ENCODE measurements around the gene OR52K2. TPM values are rescaled to one million over a fixed set of nuclear protein-coding genes. Genes with fewer than 3 reads are reported as not detected.

Gene OR52K2
- polyA plus RNA-seq, 2 of the 4 experiments (the other 2 are of a cell fraction) = not detected

DNA sequence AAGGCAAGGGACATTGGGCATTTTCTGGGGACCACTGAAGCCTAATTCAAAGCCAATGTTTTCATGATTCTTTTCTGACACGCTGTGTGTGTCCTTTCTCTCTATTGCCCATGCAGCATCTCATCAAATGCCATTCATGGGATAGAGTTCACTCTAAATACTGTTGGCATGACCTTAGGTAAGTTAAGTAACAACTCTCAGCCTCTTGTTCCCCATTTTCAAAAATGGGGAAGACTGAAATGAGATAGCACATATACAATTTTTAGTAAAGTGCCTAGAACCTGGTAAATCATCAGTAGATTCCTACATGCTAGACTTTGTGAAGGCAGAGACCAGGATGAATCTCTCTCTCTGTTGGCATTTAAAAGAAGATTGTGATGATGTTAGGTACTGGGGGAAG is 12.7 kb upstream of the OR52K2 start:
- no peak overlapping the region for H3K27ac ChIP-seq
- ATAC-seq (no peak), DNase-seq (ENCODE audit: low read depth in 1 of 2, low spot score in 1 of 2) (no peak), FAIRE-seq (no peak)
- WGBS (ENCODE audit: missing lambda C conversion rate) = 5% methylated on average over 1 of the region's 1 CpG
- no peaks in the 10 kb centered on the region for H3K4me1 ChIP-seq
- TF ChIP-seq RAD21 (conservative IDR thresholded peaks at IDR 0.05 in 1 of 2, IDR thresholded peaks at IDR 0.05 in 1 of 2) = no peak
- no peak for TF ChIP-seq FOSL2 (IDR thresholded peaks at IDR 0.05)
- no peak for TF ChIP-seq FOSL2 (CRISPR knock-in tag; IDR thresholded peaks at IDR 0.05)
- TF ChIP-seq CHD2 (IDR thresholded peaks at IDR 0.05; ENCODE audit: low read length, partially characterized antibody) = no peak
- no peak for TF ChIP-seq MAFK (IDR thresholded peaks at IDR 0.05; ENCODE audit: partially characterized antibody)
- TF ChIP-seq TFCP2L1 (CRISPR knock-in tag; IDR thresholded peaks at IDR 0.05) = no peak
- no peak for TF ChIP-seq ESRRA (IDR thresholded peaks at IDR 0.05; ENCODE audit: borderline replicate concordance, low read length)
- no peak for TF ChIP-seq JUN (IDR thresholded peaks at IDR 0.05)
- TF ChIP-seq BCL3 (IDR thresholded peaks at IDR 0.05) = no peak
- no peak for TF ChIP-seq CBX2 (IDR thresholded peaks at IDR 0.05; ENCODE audit: borderline replicate concordance, low read depth)
- TF ChIP-seq, protein P1, sequence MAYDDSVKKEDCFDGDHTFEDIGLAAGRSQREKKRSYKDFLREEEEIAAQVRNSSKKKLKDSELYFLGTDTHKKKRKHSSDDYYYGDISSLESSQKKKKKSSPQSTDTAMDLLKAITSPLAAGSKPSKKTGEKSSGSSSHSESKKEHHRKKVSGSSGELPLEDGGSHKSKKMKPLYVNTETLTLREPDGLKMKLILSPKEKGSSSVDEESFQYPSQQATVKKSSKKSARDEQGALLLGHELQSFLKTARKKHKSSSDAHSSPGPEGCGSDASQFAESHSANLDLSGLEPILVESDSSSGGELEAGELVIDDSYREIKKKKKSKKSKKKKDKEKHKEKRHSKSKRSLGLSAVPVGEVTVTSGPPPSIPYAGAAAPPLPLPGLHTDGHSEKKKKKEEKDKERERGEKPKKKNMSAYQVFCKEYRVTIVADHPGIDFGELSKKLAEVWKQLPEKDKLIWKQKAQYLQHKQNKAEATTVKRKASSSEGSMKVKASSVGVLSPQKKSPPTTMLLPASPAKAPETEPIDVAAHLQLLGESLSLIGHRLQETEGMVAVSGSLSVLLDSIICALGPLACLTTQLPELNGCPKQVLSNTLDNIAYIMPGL (CRISPR knock-in tag; IDR thresholded peaks at IDR 0.05; ENCODE audit: borderline replicate concordance) = no peak
- no peak for TF ChIP-seq RARB (CRISPR knock-in tag; IDR thresholded peaks at IDR 0.05)
- no peak for TF ChIP-seq FOSB (CRISPR knock-in tag; IDR thresholded peaks at IDR 0.05)
- TF ChIP-seq KDM5A (IDR thresholded peaks at IDR 0.05) = no peak
- no peak overlapping the region for H3K4me2 ChIP-seq
- CTCF ChIA-PET = no interaction called here
- H3K4me3 ChIP-seq = no peak overlapping the region
- no peaks in the 10 kb centered on the region for H3K9me3 ChIP-seq
- POLR2A ChIA-PET = no interaction called here

DNA sequence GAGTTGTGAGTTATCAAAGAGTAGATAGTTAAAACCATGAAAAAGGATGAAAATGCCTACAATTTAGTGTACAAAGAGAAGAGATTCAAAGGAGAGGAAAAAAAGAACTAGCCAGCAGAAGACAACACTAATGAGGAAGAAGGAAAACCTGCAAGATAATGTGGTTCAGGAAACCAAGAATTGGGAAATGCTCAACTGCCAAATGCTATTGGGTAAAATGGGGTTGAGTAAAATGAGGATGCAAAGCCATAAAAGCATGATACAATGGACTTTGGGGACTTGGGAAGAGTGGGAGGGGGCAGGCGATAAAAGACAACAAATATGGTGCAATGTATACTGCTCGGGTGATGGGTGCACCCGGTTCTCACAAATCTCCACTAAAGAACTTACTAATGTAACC is 7.6 kb upstream of the OR52K2 start:
- WGBS (ENCODE audit: missing lambda C conversion rate) = 56% methylated on average over 3 of the region's 3 CpGs
- no peak overlapping the region for H3K4me3 ChIP-seq
- ChIA-PET CTCF (interaction anchor here (2.2 kb wide), 1 partner anchor 52 kb away, joined by 6 read pairs; no protein-coding TSS in a partner anchor), POLR2A (no interaction called here)
- no peaks in the 10 kb centered on the region for H3K4me1 ChIP-seq
- no peaks in the 10 kb centered on the region for H3K9me3 ChIP-seq
- no peak for DNase-seq (ENCODE audit: low read depth in 1 of 2, low spot score in 1 of 2)
- no peak overlapping the region for H3K4me2 ChIP-seq
- no peak for FAIRE-seq
- no peak for ATAC-seq
- TF ChIP-seq ZSCAN20 (CRISPR knock-in tag; IDR thresholded peaks at IDR 0.05) (no peak), KDM1A (IDR thresholded peaks at IDR 0.05; ENCODE audit: low read depth) (no peak), E2F6 (IDR thresholded peaks at IDR 0.05; ENCODE audit: borderline replicate concordance, low read depth) (no peak), SREBF2 (IDR thresholded peaks at IDR 0.05) (no peak), MAZ (IDR thresholded peaks at IDR 0.05; ENCODE audit: borderline replicate concordance, low read depth, low read length) (no peak), BCL3 (IDR thresholded peaks at IDR 0.05) (no peak), RARB (CRISPR knock-in tag; IDR thresholded peaks at IDR 0.05) (no peak), KDM5A (IDR thresholded peaks at IDR 0.05) (no peak)
- TF ChIP-seq, protein P2, sequence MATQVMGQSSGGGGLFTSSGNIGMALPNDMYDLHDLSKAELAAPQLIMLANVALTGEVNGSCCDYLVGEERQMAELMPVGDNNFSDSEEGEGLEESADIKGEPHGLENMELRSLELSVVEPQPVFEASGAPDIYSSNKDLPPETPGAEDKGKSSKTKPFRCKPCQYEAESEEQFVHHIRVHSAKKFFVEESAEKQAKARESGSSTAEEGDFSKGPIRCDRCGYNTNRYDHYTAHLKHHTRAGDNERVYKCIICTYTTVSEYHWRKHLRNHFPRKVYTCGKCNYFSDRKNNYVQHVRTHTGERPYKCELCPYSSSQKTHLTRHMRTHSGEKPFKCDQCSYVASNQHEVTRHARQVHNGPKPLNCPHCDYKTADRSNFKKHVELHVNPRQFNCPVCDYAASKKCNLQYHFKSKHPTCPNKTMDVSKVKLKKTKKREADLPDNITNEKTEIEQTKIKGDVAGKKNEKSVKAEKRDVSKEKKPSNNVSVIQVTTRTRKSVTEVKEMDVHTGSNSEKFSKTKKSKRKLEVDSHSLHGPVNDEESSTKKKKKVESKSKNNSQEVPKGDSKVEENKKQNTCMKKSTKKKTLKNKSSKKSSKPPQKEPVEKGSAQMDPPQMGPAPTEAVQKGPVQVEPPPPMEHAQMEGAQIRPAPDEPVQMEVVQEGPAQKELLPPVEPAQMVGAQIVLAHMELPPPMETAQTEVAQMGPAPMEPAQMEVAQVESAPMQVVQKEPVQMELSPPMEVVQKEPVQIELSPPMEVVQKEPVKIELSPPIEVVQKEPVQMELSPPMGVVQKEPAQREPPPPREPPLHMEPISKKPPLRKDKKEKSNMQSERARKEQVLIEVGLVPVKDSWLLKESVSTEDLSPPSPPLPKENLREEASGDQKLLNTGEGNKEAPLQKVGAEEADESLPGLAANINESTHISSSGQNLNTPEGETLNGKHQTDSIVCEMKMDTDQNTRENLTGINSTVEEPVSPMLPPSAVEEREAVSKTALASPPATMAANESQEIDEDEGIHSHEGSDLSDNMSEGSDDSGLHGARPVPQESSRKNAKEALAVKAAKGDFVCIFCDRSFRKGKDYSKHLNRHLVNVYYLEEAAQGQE (IDR thresholded peaks at IDR 0.05) = no peak
- TF ChIP-seq, protein P3, sequence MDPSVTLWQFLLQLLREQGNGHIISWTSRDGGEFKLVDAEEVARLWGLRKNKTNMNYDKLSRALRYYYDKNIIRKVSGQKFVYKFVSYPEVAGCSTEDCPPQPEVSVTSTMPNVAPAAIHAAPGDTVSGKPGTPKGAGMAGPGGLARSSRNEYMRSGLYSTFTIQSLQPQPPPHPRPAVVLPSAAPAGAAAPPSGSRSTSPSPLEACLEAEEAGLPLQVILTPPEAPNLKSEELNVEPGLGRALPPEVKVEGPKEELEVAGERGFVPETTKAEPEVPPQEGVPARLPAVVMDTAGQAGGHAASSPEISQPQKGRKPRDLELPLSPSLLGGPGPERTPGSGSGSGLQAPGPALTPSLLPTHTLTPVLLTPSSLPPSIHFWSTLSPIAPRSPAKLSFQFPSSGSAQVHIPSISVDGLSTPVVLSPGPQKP (IDR thresholded peaks at IDR 0.05; ENCODE audit: low read depth, low read length) = no peak
- no peak overlapping the region for H3K27ac ChIP-seq
